T-helper 17 cell (primary cell): ENCODE data around the gene PRDM16. TPM values are rescaled to one million over a fixed set of nuclear protein-coding genes. Genes with fewer than 3 reads are reported as not detected.

Experiments
- ATAC-seq: fragments of 150-1000 bp; cut with Tn5 transposase; 2 replicates; pipeline ENCODE4 v1.10.0; 2021; ENCODE audit warnings: mild to moderate bottlenecking, moderate library complexity
- DNase-seq, 3 donors: peaks; one replicate each; pipeline versions ENCODE4 v3.0.0 to v3.0.0-alpha.2; 2020 to 2021
- H3K9me3 ChIP-seq: one replicate; pipeline ENCODE4 v1.7.0; 2013; ENCODE audit warnings: low read length, mild to moderate bottlenecking; ENCODE audit not compliant: control insufficient read depth, poor library complexity, severe bottlenecking
- H3K27ac Mint-ChIP-seq: one replicate; pipeline ENCODE4 v1.8.0; 2022; ENCODE audit warnings: mild to moderate bottlenecking, moderate library complexity, mixed read lengths
- H3K27me3 Mint-ChIP-seq: one replicate; pipeline ENCODE4 v1.8.0; 2022; ENCODE audit warnings: mixed read lengths
- H3K36me3 Mint-ChIP-seq: one replicate; pipeline ENCODE4 v1.8.0; 2022; ENCODE audit warnings: low read depth, mixed read lengths
- H3K4me1 Mint-ChIP-seq: one replicate; pipeline ENCODE4 v1.8.0; 2022; ENCODE audit warnings: mild to moderate bottlenecking, mixed read lengths
- H3K4me3 Mint-ChIP-seq: one replicate; pipeline ENCODE4 v1.8.0; 2022; ENCODE audit warnings: mild to moderate bottlenecking, moderate library complexity, mixed read lengths
- total RNA-seq, 4 donors: library from RNA in 2 of 4; stranded (reverse) in 2 of 4; gene quantifications; one replicate each; pipeline ENCODE4 v1.2.3 and lab custom pipeline; 2022 to 2026

The PRDM16 gene
- total RNA-seq (not detected), total RNA-seq (lab: John Stamatoyannopoulos, UW) (0 to 0.12 reads per million in 2 donors)

GRCh38 chr1:3068564-3069431 is at the start of gene PRDM16:
TSS of gene PRDM16 (plus strand) at chr1:3069203. CDS start at chr1:3069260, 57 bp downstream.
- H3K9me3 ChIP-seq = no peaks in the 10 kb centered on the region
- Mint-ChIP-seq H3K4me1 (peaks cover 2% of the 10 kb centered on the region), H3K36me3 (no peaks in the 10 kb centered on the region), H3K4me3 (peak within 1 kb of the TSS; percentile 85), H3K27ac (no peak within 1 kb of the TSS), H3K27me3 (peaks cover 11% of the 10 kb centered on the region)
- ATAC-seq = no peak
- no peak for DNase-seq

DNA sequence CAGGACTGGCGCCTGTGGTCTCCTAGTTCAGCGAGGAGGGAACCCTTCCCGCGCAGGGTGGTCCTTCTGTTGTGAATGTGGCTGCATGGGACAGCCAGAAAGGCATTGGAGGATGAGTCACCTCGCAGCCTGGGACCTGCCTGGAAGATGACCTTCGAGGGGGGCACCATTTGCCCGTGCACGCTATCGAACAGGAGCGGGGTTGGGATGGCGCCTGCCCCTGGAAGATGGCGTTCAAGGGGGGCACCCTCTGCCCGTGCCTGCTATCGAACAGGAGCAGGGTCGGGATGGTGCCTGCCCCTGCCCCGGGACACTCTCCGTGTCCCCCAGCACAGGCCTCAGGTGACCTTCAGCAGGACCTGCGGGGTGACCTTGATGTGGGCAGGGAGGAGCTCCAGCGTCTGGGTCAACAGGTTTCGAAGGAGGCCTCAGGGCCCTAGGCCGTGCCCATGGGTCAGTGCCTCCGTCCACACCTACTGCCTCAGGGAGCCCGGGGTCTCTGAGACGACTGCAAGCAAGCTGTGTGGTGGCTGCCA is 49.4 kb upstream of the PRDM16 start:
- ATAC-seq = no peak
- Mint-ChIP-seq H3K27ac (no peak overlapping the region), H3K4me3 (no peak overlapping the region), H3K4me1 (no peaks in the 10 kb centered on the region), H3K27me3 (peaks cover 9% of the 10 kb centered on the region), H3K36me3 (no peaks in the 10 kb centered on the region)
- no peaks in the 10 kb centered on the region for H3K9me3 ChIP-seq
- DNase-seq = no peak

- no peaks in the 10 kb centered on the region for H3K9me3 ChIP-seq
- Mint-ChIP-seq H3K27me3 (peaks cover 9% of the 10 kb centered on the region), H3K4me1 (no peaks in the 10 kb centered on the region), H3K4me3 (no peak overlapping the region), H3K27ac (no peak overlapping the region), H3K36me3 (no peaks in the 10 kb centered on the region)
- DNase-seq (no peak), ATAC-seq (no peak)
These were observed 48.6 kb upstream of the PRDM16 start for GRCh38 chr1:3020263-3020909.

DNA sequence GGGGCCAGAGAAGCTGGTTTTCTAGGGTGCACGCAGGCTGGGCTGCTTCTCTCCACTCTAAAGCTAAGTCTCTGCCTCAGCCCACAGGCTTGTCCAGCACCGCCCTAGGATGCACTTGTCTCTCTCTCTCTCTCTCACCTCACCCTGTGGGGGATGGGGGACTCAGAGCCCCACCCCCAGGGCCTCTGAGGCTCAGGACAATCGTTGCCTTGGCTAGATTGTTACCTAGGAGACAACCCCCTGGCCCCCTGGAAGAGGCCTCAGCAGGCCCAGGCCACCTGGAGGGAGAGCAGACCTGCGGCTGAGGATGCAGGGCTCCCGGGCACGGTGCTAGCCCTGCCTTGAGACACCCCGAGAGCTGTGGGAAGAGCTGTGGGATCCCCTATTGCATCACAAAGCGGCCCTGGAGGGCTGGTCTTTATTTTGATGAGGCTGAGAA is 47.8 kb upstream of the PRDM16 start, which contains the start of gene ACTRT2:
ACTRT2 (plus strand) TSS at position 235 of the 439 bp plus-strand sequence. CDS start 220 bp downstream, outside the sequence.
- no peaks in the 10 kb centered on the region for H3K9me3 ChIP-seq
- Mint-ChIP-seq H3K4me3 (no peak within 1 kb of the TSS), H3K27me3 (peaks cover 9% of the 10 kb centered on the region), H3K36me3 (no peaks in the 10 kb centered on the region), H3K4me1 (no peaks in the 10 kb centered on the region), H3K27ac (no peak within 1 kb of the TSS)
- ATAC-seq = no peak
- no peak for DNase-seq

GRCh38 chr1:3021801-3022401 is 47.1 kb upstream of the PRDM16 start:
- H3K36me3 Mint-ChIP-seq = no peaks in the 10 kb centered on the region

GRCh38 chr1:3022511-3022973 is 46.5 kb upstream of the PRDM16 start:
- no peaks in the 10 kb centered on the region for H3K36me3 Mint-ChIP-seq
- peaks cover 9% of the 10 kb centered on the region for H3K27me3 Mint-ChIP-seq
- H3K9me3 ChIP-seq = no peaks in the 10 kb centered on the region
- DNase-seq = no peak
- ATAC-seq = no peak
- H3K27ac Mint-ChIP-seq = no peak overlapping the region
- H3K4me3 Mint-ChIP-seq = no peak overlapping the region
- no peaks in the 10 kb centered on the region for H3K4me1 Mint-ChIP-seq

More at GRCh38 chr1:3021801-3022401, 47.1 kb upstream of the PRDM16 start:
- H3K9me3 ChIP-seq = no peaks in the 10 kb centered on the region
- H3K27me3 Mint-ChIP-seq = peaks cover 9% of the 10 kb centered on the region
- DNase-seq (no peak), ATAC-seq (no peak)
- no peaks in the 10 kb centered on the region for H3K4me1 Mint-ChIP-seq
- H3K4me3 Mint-ChIP-seq = no peak overlapping the region
- no peak overlapping the region for H3K27ac Mint-ChIP-seq

- ATAC-seq (no peak), DNase-seq (no peak)
- no peaks in the 10 kb centered on the region for H3K9me3 ChIP-seq
- Mint-ChIP-seq H3K36me3 (no peaks in the 10 kb centered on the region), H3K4me1 (no peaks in the 10 kb centered on the region), H3K27ac (no peak overlapping the region), H3K27me3 (peaks cover 4% of the 10 kb centered on the region), H3K4me3 (no peak overlapping the region)
These were observed 46.0 kb upstream of the PRDM16 start for GRCh38 chr1:3022976-3023375.

DNA sequence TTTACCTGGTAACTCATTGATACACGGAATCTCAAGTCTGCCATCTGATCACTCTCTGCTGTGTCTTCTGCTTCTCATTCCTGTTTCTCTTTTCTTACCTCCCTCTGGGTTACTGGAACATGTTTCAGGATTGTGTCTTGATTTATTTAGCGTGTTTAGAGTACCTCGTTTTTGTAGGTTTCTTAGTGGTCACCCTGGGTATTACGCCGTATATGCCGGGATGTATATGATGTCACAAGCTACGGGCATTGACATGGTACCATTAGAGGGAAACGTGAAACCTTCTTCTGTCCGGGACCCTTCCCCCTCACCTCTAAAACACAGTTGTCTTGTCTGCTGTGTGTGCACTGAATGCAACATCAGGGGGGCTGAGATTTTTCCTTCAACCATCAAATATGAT is 45.0 kb upstream of the PRDM16 start:
- Mint-ChIP-seq H3K4me1 (no peaks in the 10 kb centered on the region), H3K27me3 (no peaks in the 10 kb centered on the region), H3K36me3 (no peaks in the 10 kb centered on the region), H3K27ac (no peak overlapping the region), H3K4me3 (no peak overlapping the region)
- ATAC-seq = no peak
- no peak for DNase-seq
- no peaks in the 10 kb centered on the region for H3K9me3 ChIP-seq

- H3K36me3 Mint-ChIP-seq = no peaks in the 10 kb centered on the region
- H3K27ac Mint-ChIP-seq = no peak overlapping the region
- no peak overlapping the region for H3K4me3 Mint-ChIP-seq
- ATAC-seq (no peak), DNase-seq (no peak)
- H3K9me3 ChIP-seq = no peaks in the 10 kb centered on the region
- H3K27me3 Mint-ChIP-seq = no peaks in the 10 kb centered on the region
- no peaks in the 10 kb centered on the region for H3K4me1 Mint-ChIP-seq
These were observed 44.4 kb upstream of the PRDM16 start for GRCh38 chr1:3024588-3024987.

DNA sequence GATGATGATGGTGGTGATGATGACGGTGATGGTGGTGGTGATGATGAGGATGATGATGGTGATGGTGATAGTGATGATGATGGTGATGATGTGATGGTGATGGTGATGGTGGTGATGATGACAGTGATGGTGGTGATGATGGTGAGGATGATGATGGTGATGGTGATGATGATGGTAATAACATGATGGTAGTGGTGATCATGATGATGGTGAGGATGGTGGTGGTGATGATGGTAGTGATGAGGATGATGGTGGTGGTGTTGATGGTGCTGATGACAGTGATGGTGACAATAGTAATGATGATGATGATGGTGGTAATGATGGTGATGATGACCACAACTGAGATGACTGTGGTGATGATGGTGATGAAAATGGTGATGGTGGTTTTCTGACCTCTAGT is 42.9 kb upstream of the PRDM16 start:
- H3K9me3 ChIP-seq = no peaks in the 10 kb centered on the region
- H3K36me3 Mint-ChIP-seq = no peaks in the 10 kb centered on the region
- no peaks in the 10 kb centered on the region for H3K27me3 Mint-ChIP-seq
- no peaks in the 10 kb centered on the region for H3K4me1 Mint-ChIP-seq
- no peak overlapping the region for H3K4me3 Mint-ChIP-seq
- no peak for DNase-seq
- no peak for ATAC-seq
- no peak overlapping the region for H3K27ac Mint-ChIP-seq

GRCh38 chr1:3026581-3027391 is 42.2 kb upstream of the PRDM16 start:
- Mint-ChIP-seq H3K36me3 (no peaks in the 10 kb centered on the region), H3K27me3 (no peaks in the 10 kb centered on the region), H3K4me1 (no peaks in the 10 kb centered on the region), H3K4me3 (no peak overlapping the region), H3K27ac (no peak overlapping the region)
- no peak for ATAC-seq
- H3K9me3 ChIP-seq = no peaks in the 10 kb centered on the region
- DNase-seq = no peak

- Mint-ChIP-seq H3K27me3 (no peaks in the 10 kb centered on the region), H3K27ac (no peak overlapping the region), H3K4me3 (no peak overlapping the region), H3K36me3 (no peaks in the 10 kb centered on the region), H3K4me1 (peaks cover 4% of the 10 kb centered on the region)
- H3K9me3 ChIP-seq = no peaks in the 10 kb centered on the region
- no peak for DNase-seq
- ATAC-seq = no peak
These were observed 41.2 kb upstream of the PRDM16 start for GRCh38 chr1:3027611-3028371.
